AG09319 (cell line): ENCODE data around the gene ENTPD7.
A peak's percentile ranks its signal among the peaks of the same experiment; 100 is the strongest.
"Not testable (repeated sequence)": the region's sequence is repeated elsewhere in the genome, so short reads cannot be mapped to it uniquely, and the experiment has no call there.

Source experiments
- DNase-seq: peaks from one replicate; pipeline ENCODE4 v3.0.0-alpha.2; 2010; ENCODE audit warnings: low read depth; ENCODE audit errors: extremely low read depth
- TF ChIP-seq, protein P1 (sequence below): IDR thresholded peaks from 2 replicates; pipeline ENCODE4 v1.5.1; 2011; ENCODE audit warnings: low read depth, mild to moderate bottlenecking, inconsistent platforms, low read length, moderate library complexity

ENTPD7 gene

DNA sequence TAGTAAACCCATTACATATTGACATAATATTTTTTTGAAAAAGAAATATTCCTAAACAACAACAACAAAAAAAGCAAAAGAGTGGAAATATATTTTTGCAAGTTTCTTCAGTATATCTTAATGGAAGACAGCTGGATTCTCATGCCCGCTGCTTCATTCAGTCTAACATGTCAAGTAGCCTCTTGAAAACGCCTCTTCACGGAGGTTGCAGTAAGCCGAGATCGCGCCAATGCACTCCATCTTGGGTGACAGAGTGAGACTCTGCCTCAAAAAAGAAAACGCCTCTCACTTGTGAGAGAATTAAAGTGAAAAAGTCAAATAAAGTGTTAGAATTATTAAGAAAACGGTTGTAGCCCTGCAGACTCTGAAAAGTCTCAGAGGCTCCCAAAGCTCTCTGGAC lies 74.1 kb downstream of the ENTPD7 start:
- DNase-seq, result no peak
- TF ChIP-seq, protein P1, sequence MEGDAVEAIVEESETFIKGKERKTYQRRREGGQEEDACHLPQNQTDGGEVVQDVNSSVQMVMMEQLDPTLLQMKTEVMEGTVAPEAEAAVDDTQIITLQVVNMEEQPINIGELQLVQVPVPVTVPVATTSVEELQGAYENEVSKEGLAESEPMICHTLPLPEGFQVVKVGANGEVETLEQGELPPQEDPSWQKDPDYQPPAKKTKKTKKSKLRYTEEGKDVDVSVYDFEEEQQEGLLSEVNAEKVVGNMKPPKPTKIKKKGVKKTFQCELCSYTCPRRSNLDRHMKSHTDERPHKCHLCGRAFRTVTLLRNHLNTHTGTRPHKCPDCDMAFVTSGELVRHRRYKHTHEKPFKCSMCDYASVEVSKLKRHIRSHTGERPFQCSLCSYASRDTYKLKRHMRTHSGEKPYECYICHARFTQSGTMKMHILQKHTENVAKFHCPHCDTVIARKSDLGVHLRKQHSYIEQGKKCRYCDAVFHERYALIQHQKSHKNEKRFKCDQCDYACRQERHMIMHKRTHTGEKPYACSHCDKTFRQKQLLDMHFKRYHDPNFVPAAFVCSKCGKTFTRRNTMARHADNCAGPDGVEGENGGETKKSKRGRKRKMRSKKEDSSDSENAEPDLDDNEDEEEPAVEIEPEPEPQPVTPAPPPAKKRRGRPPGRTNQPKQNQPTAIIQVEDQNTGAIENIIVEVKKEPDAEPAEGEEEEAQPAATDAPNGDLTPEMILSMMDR, result no peak

DNA sequence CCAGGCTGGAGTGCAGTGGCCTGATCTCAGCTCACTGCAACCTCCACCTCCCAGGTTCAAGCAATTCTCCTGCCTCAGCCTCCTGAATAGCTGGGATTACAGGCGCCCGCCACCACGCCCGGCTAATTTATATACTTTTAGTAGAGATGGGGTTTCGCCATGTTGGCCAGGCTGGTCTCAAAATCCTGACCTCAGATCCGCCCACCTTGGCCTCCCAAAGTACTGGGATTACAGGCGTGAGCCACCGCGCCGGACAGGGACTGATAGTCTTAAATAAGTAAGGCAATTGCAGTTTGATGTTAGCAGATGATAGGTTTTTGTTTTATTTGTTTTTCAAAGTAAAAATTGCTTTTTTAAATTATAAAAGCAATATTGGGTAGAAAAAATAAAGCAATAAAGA lies 74.8 kb downstream of the ENTPD7 start:
- not testable (repeated sequence) for DNase-seq

DNA sequence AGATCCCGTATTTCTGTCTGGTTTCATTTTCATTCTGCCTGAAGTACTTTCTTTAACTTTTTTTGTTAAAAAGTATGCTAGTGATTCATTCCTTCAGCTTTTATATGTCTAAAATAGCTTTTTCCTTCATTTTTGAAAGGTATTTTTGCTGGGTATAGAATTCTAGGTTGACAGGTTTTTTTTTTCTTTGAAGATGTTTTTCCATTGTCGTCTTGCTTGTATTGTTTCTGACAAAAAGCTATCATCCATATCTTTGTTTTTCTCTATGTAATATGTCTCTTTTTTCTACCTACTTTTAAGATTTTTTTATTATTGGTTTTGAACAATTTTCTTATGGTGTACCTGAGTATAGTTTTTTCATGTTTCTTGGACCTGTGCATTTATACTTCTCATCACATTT lies 81.0 kb downstream of the ENTPD7 start:
- no peak for DNase-seq
- TF ChIP-seq, protein P1, result no peak

DNA sequence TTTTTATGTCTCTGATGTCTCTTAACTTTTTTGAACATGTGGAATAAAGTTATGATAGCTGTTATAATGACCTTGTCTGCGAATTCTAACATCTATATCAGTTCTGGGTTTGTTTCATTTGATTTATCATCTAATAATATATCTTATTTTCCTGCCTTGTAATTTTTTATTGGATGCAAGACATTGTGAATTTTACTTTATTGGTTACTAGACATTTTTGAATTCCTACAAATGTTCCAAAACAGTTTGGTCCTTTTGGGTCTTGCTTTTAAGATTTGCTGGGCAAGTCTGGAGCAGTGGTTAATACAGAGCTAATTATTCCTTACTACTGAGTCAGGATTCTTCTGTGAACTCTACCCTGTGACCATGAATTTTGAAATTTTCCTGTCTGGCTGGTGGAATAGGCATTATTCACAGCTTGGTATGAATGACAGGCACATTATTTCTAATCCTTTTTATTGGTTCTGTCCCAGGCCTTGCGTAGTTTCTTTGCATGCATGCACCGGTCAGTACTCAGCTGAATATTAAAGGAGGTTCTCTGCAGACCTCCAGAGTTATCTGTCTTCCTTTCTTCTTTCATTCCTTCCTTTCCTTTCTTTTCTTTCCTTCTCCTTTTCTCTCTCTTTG lies 81.7 kb downstream of the ENTPD7 start:
- TF ChIP-seq, protein P1, result no peak
- no peak for DNase-seq

DNA sequence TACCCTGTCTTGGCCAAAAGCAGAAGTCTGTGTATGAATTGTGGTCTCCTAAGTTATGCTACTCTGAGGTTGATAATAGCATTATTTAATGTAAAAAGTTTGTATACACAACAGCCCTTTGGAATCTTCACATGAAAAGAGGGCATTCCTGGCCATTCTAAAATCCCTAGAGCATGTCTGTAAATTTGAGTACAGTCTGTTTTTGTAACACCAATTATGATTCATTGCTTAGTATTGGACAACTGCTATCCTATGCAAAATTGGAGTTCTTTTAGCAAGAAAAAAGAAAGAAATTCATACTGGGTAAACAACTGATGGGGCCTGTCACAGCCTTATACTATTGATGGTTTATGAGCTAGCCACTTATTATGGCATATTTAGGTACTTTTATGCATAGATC lies 82.9 kb downstream of the ENTPD7 start:
- TF ChIP-seq, protein P1, result no peak
- peak; percentile 52 for DNase-seq

DNA sequence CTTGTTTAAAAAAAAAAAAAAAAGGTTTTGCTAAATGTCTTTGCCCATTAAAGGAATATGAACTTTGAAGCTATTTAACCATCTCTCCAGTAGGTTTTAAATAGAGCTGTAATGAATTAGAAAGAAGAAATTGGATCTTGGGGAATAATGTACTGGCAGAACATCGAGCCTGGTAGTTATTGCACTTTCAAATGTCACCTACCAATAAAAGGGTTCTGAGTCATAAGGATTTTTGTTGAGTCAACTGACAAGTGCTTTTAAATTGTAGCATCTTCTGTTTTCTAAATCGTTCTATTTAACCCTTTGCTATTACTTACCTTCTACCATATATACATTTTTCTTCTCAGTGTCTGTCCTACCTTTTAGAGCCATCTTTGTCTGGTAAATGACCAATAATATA lies 83.4 kb downstream of the ENTPD7 start:
- TF ChIP-seq, protein P1, result no peak

DNA sequence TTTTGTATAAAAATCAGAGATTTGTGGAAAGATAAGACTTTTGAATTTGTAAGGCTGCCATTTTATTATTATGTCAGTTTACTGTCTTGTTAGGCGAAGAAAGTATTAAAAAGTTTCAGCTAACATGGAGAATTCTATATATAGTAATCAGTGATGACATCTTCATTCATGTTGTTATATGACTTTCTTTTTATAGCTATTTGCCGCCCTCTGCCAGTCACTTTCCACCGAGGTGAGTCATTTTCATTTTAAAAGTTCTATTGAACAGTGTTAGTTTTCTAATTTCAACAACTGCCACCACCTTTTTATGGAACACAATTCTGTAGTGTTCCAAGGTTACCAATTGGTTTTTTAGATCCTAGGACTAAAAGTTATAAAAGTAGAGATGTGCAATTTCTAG lies 84.5 kb downstream of the ENTPD7 start:
- no peak for DNase-seq
- TF ChIP-seq, protein P1, result no peak

More for the DNA sequence above, 83.4 kb downstream of the ENTPD7 start:
- DNase-seq, result no peak

DNA sequence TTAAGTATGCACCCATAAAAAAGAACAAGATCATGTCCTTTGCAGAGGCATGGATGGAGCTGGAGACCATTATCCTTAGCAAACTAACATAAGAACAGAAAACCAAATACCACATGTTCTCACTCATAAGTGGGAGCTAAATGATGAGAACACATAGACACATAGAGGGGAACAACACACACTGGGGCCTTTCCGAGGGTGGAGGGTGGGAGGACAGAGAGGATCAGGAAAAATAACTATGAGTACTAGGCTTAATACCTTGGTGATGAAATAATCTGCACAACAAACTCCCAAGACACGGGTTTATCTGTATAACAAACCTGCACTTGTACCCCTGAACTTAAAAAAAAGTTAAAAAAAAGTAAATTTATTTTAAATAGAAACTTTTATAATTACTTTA lies 86.9 kb downstream of the ENTPD7 start:
- not testable (repeated sequence) for DNase-seq
